Measurements from ENCODE around the gene KAT8. TPM values are rescaled to one million over a fixed set of nuclear protein-coding genes. Genes with fewer than 3 reads are reported as not detected.
A peak's percentile ranks its signal among the peaks of the same experiment; 100 is the strongest.

Gene KAT8
- total RNA-seq, 4 donors from 2014 or later = 41.5 to 89.4 (median 70.0) TPM

DNA sequence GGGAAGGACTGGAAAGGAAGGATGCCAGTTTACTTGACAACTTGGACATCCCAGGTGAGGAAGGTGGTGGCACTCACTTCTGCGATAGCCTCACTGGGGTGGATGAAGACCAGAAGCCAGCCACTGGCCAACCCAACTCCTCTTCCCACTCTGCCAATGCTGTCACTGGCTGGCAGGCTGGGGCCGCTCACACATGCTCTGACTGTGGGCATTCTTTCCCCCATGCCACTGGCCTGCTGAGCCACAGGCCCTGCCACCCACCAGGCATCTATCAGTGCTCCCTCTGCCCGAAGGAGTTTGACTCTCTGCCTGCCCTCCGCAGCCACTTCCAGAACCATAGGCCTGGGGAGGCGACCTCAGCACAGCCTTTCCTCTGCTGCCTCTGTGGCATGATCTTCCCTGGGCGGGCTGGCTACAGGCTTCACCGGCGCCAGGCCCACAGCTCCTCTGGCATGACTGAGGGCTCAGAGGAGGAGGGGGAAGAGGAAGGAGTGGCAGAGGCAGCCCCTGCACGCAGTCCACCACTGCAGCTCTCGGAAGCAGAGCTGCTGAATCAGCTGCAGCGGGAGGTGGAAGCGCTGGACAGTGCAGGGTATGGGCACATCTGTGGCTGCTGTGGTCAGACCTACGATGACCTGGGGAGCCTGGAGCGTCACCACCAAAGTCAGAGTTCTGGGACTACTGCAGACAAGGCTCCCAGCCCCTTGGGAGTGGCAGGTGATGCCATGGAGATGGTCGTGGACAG is 38.7 kb upstream of the KAT8 start:
- no peak overlapping the region for H3K4me3 ChIP-seq
- H3K27ac ChIP-seq = no peak overlapping the region
- TF ChIP-seq, protein P1, sequence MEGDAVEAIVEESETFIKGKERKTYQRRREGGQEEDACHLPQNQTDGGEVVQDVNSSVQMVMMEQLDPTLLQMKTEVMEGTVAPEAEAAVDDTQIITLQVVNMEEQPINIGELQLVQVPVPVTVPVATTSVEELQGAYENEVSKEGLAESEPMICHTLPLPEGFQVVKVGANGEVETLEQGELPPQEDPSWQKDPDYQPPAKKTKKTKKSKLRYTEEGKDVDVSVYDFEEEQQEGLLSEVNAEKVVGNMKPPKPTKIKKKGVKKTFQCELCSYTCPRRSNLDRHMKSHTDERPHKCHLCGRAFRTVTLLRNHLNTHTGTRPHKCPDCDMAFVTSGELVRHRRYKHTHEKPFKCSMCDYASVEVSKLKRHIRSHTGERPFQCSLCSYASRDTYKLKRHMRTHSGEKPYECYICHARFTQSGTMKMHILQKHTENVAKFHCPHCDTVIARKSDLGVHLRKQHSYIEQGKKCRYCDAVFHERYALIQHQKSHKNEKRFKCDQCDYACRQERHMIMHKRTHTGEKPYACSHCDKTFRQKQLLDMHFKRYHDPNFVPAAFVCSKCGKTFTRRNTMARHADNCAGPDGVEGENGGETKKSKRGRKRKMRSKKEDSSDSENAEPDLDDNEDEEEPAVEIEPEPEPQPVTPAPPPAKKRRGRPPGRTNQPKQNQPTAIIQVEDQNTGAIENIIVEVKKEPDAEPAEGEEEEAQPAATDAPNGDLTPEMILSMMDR (IDR thresholded peaks at IDR 0.05) = no peak
- TF ChIP-seq POLR2A (IDR thresholded peaks at IDR 0.05) = no peak
- no peak for DNase-seq
- peaks cover 0 to 68% (median 0%) of the 10 kb centered on the region in 3 donors for H3K36me3 ChIP-seq
- no peaks in the 10 kb centered on the region for H3K9me3 ChIP-seq
- H3K4me1 ChIP-seq = peaks cover 0 to 32% (median 2%) of the 10 kb centered on the region in 4 donors
- no peaks in the 10 kb centered on the region for H3K27me3 ChIP-seq

DNA sequence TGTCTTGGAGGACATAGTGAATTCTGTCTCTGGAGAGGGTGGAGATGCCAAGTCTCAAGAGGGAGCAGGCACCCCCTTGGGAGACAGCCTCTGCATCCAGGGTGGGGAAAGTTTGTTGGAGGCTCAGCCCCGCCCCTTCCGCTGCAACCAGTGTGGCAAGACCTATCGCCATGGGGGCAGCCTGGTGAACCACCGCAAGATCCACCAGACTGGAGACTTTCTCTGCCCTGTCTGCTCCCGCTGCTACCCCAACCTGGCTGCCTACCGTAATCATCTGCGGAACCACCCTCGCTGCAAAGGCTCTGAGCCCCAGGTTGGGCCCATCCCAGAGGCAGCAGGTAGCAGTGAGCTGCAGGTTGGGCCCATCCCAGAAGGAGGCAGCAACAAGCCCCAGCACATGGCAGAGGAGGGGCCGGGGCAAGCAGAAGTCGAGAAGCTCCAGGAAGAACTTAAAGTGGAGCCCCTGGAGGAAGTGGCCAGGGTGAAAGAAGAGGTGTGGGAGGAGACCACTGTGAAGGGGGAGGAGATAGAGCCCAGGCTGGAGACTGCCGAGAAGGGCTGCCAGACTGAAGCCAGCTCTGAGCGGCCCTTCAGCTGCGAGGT is 38.0 kb upstream of the KAT8 start:
- Histone ChIP-seq H3K4me3 (no peak overlapping the region), H3K4me1 (peaks cover 0 to 31% (median 2%) of the 10 kb centered on the region in 4 donors), H3K27ac (no peak overlapping the region), H3K36me3 (peaks cover 0 to 68% (median 0%) of the 10 kb centered on the region in 3 donors), H3K9me3 (no peaks in the 10 kb centered on the region), H3K27me3 (no peaks in the 10 kb centered on the region)
- DNase-seq = no peak
- TF ChIP-seq POLR2A (IDR thresholded peaks at IDR 0.05) = no peak
- TF ChIP-seq, protein P1 (IDR thresholded peaks at IDR 0.05) = no peak

DNA sequence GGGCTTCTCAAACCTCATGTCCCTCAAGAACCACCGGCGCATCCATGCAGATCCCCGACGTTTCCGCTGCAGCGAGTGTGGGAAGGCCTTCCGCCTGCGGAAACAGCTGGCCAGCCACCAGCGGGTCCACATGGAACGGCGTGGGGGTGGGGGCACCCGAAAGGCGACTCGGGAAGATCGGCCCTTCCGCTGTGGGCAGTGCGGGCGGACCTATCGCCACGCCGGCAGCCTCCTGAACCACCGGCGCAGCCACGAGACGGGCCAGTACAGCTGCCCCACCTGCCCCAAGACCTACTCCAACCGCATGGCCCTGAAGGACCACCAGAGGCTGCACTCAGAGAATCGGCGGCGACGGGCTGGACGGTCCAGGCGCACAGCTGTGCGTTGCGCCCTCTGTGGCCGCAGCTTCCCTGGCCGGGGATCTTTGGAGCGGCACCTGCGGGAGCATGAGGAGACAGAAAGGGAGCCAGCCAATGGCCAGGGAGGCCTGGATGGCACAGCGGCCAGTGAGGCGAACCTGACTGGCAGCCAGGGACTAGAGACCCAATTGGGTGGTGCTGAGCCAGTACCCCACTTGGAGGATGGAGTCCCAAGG is 37.3 kb upstream of the KAT8 start:
- no peak overlapping the region for H3K4me3 ChIP-seq
- no peak for TF ChIP-seq POLR2A (IDR thresholded peaks at IDR 0.05)
- TF ChIP-seq, protein P1 (IDR thresholded peaks at IDR 0.05) = no peak
- H3K27me3 ChIP-seq = no peaks in the 10 kb centered on the region
- peaks cover 0 to 72% (median 0%) of the 10 kb centered on the region in 3 donors for H3K36me3 ChIP-seq
- no peaks in the 10 kb centered on the region for H3K9me3 ChIP-seq
- H3K4me1 ChIP-seq = peaks cover 0 to 24% (median 2%) of the 10 kb centered on the region in 4 donors
- H3K27ac ChIP-seq = no peak overlapping the region
- peak in 1 of 3 donors; percentile 45 for DNase-seq

DNA sequence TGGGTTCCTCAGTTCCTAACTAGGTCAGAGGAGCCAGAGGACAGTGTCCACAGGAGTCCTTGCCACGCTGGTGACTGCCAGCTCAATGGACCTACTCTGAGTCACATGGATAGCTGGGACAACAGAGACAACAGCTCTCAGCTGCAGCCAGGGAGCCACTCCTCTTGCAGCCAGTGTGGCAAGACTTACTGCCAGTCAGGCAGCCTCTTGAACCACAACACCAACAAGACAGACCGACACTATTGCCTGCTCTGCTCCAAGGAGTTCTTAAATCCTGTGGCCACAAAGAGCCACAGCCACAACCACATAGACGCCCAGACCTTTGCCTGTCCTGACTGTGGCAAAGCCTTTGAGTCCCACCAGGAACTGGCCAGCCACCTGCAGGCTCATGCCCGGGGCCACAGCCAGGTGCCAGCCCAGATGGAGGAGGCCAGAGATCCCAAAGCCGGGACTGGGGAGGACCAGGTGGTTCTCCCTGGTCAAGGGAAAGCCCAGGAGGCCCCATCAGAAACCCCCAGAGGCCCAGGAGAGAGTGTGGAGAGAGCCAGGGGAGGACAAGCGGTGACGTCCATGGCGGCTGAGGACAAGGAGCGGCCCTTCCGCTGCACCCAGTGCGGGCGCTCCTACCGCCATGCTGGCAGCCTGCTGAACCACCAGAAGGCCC is 36.6 kb upstream of the KAT8 start:
- peak in 1 of 3 donors; percentile 44 for DNase-seq
- no peak overlapping the region for H3K4me3 ChIP-seq
- peaks cover 0 to 74% (median 0%) of the 10 kb centered on the region in 3 donors for H3K36me3 ChIP-seq
- no peak for TF ChIP-seq POLR2A (IDR thresholded peaks at IDR 0.05)
- TF ChIP-seq, protein P1 (IDR thresholded peaks at IDR 0.05) = no peak
- H3K9me3 ChIP-seq = no peaks in the 10 kb centered on the region
- H3K27ac ChIP-seq = no peak overlapping the region
- H3K4me1 ChIP-seq = peaks cover 0 to 19% (median 0%) of the 10 kb centered on the region in 4 donors
- no peaks in the 10 kb centered on the region for H3K27me3 ChIP-seq
